ENCODE data around the gene ARHGAP23. TPM values are rescaled to one million over a fixed set of nuclear protein-coding genes. Genes with fewer than 3 reads are reported as not detected.

ARHGAP23 gene
- total and polyA plus RNA-seq, 2 experiments from 2014 or later, result 21.4 to 150 TPM

- peaks cover 30% of the 10 kb centered on the region for H3K4me1 Mint-ChIP-seq
- no peak overlapping the region; the same call in 2 of the 3 replicates for H3K4me3 Mint-ChIP-seq
- no peak overlapping the region for H3K27ac Mint-ChIP-seq
- TF ChIP-seq ZNF462 (CRISPR knock-in tag; IDR thresholded peaks at IDR 0.05), result no peak
- no peak overlapping the region for H2AFZ ChIP-seq
- DNase-seq (ENCODE audit: low spot score) (no peak), ATAC-seq (no peak)
- H3K4me3 ChIP-seq, result no peak overlapping the region
- H4K20me1 ChIP-seq (replicated peaks; ENCODE audit: insufficient read depth), result peaks cover 3% of the 10 kb centered on the region; the same call in 1 of the 2 replicates
- H3K36me3 ChIP-seq (ENCODE audit: insufficient read depth), result peaks cover 30% of the 10 kb centered on the region
- no peaks in the 10 kb centered on the region for H3K27me3 ChIP-seq (ENCODE audit: insufficient read depth)
- H3K27me3 Mint-ChIP-seq (ENCODE audit: insufficient read depth, low read depth, poor library complexity), result peaks cover 17% of the 10 kb centered on the region
- H3K9me2 ChIP-seq (ENCODE audit: insufficient read depth), result no peaks in the 10 kb centered on the region
- H3F3A ChIP-seq (replicated peaks; ENCODE audit: low read depth), result 0 out of 2 replicates have a peak, but pooled peaks cover 4% of the 10 kb centered on the region
- peaks cover 3% of the 10 kb centered on the region; the same call in 2 of the 3 replicates for H3K9me3 Mint-ChIP-seq
- H3K4me2 ChIP-seq, result no peak overlapping the region
- H3K79me2 ChIP-seq (replicated peaks; ENCODE audit: insufficient read depth), result no peaks in the 10 kb centered on the region; the same call in 1 of the 2 replicates
- H3K36me3 Mint-ChIP-seq (ENCODE audit: low read depth), result peaks cover 76% of the 10 kb centered on the region
- H3K27ac ChIP-seq (ENCODE audit: low read depth), result peak overlapping the region; percentile 32; the same call in 1 of the 2 replicates
- no peaks in the 10 kb centered on the region; the same call in 1 of the 2 replicates for H3K4me1 ChIP-seq (ENCODE audit: insufficient read depth)
These were observed 39.2 kb downstream of the ARHGAP23 start for GRCh38 chr17:38467491-38467890.

- no peak overlapping the region for H3K4me3 ChIP-seq
- no peaks in the 10 kb centered on the region; the same call in 1 of the 2 replicates for H3K79me2 ChIP-seq (replicated peaks; ENCODE audit: insufficient read depth)
- H3K4me1 Mint-ChIP-seq, result peaks cover 23% of the 10 kb centered on the region
- H3K9me2 ChIP-seq (ENCODE audit: insufficient read depth), result no peaks in the 10 kb centered on the region
- H3K4me3 Mint-ChIP-seq, result no peak overlapping the region; the same call in 2 of the 3 replicates
- H3F3A ChIP-seq (replicated peaks; ENCODE audit: low read depth), result 0 out of 2 replicates have a peak, but pooled peaks cover 4% of the 10 kb centered on the region
- DNase-seq (ENCODE audit: low spot score), result peak; percentile 54
- ATAC-seq, result no peak
- H3K9me3 Mint-ChIP-seq, result peaks cover 3% of the 10 kb centered on the region; the same call in 2 of the 3 replicates
- H3K27me3 Mint-ChIP-seq (ENCODE audit: insufficient read depth, low read depth, poor library complexity), result peaks cover 14% of the 10 kb centered on the region
- 0 out of 2 replicates have a peak overlapping the region, but pooled peaks have one; percentile 74 for H3K27ac ChIP-seq (ENCODE audit: low read depth)
- peaks cover 72% of the 10 kb centered on the region for H3K36me3 Mint-ChIP-seq (ENCODE audit: low read depth)
- no peak overlapping the region for H2AFZ ChIP-seq
- H3K27ac Mint-ChIP-seq, result peak overlapping the region; percentile 36; the same call in 1 of the 2 replicates
- H3K27me3 ChIP-seq (ENCODE audit: insufficient read depth), result no peaks in the 10 kb centered on the region
- H3K36me3 ChIP-seq (ENCODE audit: insufficient read depth), result peaks cover 15% of the 10 kb centered on the region
- no peak overlapping the region for H3K4me2 ChIP-seq
- peaks cover 3% of the 10 kb centered on the region; the same call in 1 of the 2 replicates for H4K20me1 ChIP-seq (replicated peaks; ENCODE audit: insufficient read depth)
- H3K4me1 ChIP-seq (ENCODE audit: insufficient read depth), result no peaks in the 10 kb centered on the region; the same call in 1 of the 2 replicates
- TF ChIP-seq EZH2phosphoT487 (IDR thresholded peaks at IDR 0.05; ENCODE audit: unreplicated experiment), result no peak
- TF ChIP-seq STAT1 (IDR thresholded peaks at IDR 0.05; ENCODE audit: unreplicated experiment), result no peak
- TF ChIP-seq EZH2 (IDR thresholded peaks at IDR 0.05; ENCODE audit: low read depth, unreplicated experiment), result no peak
- TF ChIP-seq, protein P1, sequence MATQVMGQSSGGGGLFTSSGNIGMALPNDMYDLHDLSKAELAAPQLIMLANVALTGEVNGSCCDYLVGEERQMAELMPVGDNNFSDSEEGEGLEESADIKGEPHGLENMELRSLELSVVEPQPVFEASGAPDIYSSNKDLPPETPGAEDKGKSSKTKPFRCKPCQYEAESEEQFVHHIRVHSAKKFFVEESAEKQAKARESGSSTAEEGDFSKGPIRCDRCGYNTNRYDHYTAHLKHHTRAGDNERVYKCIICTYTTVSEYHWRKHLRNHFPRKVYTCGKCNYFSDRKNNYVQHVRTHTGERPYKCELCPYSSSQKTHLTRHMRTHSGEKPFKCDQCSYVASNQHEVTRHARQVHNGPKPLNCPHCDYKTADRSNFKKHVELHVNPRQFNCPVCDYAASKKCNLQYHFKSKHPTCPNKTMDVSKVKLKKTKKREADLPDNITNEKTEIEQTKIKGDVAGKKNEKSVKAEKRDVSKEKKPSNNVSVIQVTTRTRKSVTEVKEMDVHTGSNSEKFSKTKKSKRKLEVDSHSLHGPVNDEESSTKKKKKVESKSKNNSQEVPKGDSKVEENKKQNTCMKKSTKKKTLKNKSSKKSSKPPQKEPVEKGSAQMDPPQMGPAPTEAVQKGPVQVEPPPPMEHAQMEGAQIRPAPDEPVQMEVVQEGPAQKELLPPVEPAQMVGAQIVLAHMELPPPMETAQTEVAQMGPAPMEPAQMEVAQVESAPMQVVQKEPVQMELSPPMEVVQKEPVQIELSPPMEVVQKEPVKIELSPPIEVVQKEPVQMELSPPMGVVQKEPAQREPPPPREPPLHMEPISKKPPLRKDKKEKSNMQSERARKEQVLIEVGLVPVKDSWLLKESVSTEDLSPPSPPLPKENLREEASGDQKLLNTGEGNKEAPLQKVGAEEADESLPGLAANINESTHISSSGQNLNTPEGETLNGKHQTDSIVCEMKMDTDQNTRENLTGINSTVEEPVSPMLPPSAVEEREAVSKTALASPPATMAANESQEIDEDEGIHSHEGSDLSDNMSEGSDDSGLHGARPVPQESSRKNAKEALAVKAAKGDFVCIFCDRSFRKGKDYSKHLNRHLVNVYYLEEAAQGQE (IDR thresholded peaks at IDR 0.05; ENCODE audit: unreplicated experiment), result no peak
These were observed 41.6 kb downstream of the ARHGAP23 start for GRCh38 chr17:38469875-38470274.

Data from GM23338 (cell line).